Thoracic aorta (tissue), 2 donors: ENCODE measurements around the gene GFER. TPM values are rescaled to one million over a fixed set of nuclear protein-coding genes. Genes with fewer than 3 reads are reported as not detected.

ENCODE experiments used
- ATAC-seq: fragments of 150-250 bp; one replicate; pipeline ENCODE4 v1.8.0; 2017; ENCODE audit warnings: low read depth; ENCODE audit not compliant: insufficient number of reproducible peaks, low FRiP score
- DNase-seq: peaks from one replicate; pipeline ENCODE4 v3.0.0-alpha.2; 2020; ENCODE audit warnings: low spot score
- H3K27ac ChIP-seq, 2 donors: fragments of 200-600 bp; sonication (generic); 1 replicate in 1 of 2; 2 replicates in 1 of 2; pipeline ENCODE4 v1.5.1; 2016; ENCODE audit warnings: mild to moderate bottlenecking in 2 of 2, moderate library complexity in 2 of 2
- H3K27me3 ChIP-seq: fragments of 200-600 bp; sonication (generic); replicated peaks from 2 replicates; pipeline ENCODE4 v1.6.0; 2016; ENCODE audit warnings: mild to moderate bottlenecking; ENCODE audit not compliant: insufficient read depth
- H3K36me3 ChIP-seq: fragments of 200-600 bp; sonication (generic); one replicate; pipeline ENCODE4 v1.5.1; 2016
- H3K4me1 ChIP-seq, 2 donors: fragments of 200-600 bp; sonication (generic); 1 replicate in 1 of 2; 2 replicates in 1 of 2; pipeline versions ENCODE4 v1.5.1 to v1.6.0; 2016; ENCODE audit warnings: low read depth in 2 of 2, mild to moderate bottlenecking in 1 of 2; ENCODE audit not compliant: control insufficient read depth in 1 of 2
- H3K4me3 ChIP-seq: fragments of 200-600 bp; sonication (generic); 2 replicates; pipeline ENCODE4 v1.5.1; 2016; ENCODE audit warnings: mild to moderate bottlenecking
- H3K9me3 ChIP-seq: fragments of 200-600 bp; sonication (generic); 2 replicates; pipeline ENCODE4 v1.5.1; 2016
- total RNA-seq, 2 donors: library from RNA; depleted of rRNA; stranded (reverse); fragments of >200 nt; gene quantifications; one replicate each; pipeline versions ENCODE4 v1.1.0 to v1.2.3, GENCODE V29; 2016
- TF ChIP-seq, protein P1 (sequence below): fragments of 200-600 bp; sonication (generic); IDR thresholded peaks from one replicate; pipeline ENCODE4 v1.5.1; 2019; ENCODE audit warnings: antibody characterized with exemption

GFER gene
- total RNA-seq, 2 donors from 2014 or later: 12.4 to 14.6 TPM

DNA sequence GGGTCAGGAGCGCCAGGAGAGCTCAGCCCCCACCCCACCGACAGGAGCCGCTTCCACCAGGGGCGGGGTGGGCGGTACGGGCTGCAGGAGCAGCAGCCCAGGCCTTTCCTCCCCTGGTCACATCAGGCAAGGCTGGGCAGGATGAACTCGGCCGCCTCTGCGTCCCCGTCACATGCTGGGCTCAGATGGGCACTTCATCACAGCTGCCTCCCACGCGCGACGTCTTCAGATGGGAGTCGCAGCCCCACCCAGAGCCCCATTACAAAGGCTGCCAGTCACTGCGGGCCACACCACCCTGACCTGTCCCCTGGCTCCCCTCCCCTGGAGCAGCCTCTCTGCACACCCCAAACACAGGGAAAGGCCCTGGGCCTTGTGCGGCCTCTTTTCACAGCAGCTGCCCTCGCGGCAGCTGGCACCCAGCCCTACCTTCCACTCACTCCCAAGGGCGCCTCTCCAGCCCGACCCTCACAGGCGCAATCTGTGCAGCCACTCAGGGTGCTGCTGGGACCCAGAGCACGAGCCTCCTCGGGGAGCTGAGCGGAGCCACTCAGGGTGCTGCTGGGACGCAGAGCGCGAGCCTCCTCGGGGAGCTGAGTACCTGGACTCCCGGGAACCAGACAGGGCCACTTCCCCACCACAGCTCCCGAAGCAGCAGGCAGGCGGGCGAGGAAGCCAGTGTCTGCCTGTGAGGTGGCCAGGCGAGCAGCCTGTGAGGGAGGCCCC is 21.0 kb downstream of the GFER start:
- DNase-seq (no peak), ATAC-seq (no peak)
- Histone ChIP-seq H3K9me3 (no peaks in the 10 kb centered on the region), H3K4me3 (no peak overlapping the region), H3K4me1 (peaks cover 27 to 46% of the 10 kb centered on the region in 2 donors), H3K36me3 (peaks cover 26% of the 10 kb centered on the region), H3K27ac (no peak overlapping the region), H3K27me3 (no peaks in the 10 kb centered on the region)
- TF ChIP-seq, protein P1, sequence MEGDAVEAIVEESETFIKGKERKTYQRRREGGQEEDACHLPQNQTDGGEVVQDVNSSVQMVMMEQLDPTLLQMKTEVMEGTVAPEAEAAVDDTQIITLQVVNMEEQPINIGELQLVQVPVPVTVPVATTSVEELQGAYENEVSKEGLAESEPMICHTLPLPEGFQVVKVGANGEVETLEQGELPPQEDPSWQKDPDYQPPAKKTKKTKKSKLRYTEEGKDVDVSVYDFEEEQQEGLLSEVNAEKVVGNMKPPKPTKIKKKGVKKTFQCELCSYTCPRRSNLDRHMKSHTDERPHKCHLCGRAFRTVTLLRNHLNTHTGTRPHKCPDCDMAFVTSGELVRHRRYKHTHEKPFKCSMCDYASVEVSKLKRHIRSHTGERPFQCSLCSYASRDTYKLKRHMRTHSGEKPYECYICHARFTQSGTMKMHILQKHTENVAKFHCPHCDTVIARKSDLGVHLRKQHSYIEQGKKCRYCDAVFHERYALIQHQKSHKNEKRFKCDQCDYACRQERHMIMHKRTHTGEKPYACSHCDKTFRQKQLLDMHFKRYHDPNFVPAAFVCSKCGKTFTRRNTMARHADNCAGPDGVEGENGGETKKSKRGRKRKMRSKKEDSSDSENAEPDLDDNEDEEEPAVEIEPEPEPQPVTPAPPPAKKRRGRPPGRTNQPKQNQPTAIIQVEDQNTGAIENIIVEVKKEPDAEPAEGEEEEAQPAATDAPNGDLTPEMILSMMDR: no peak

DNA sequence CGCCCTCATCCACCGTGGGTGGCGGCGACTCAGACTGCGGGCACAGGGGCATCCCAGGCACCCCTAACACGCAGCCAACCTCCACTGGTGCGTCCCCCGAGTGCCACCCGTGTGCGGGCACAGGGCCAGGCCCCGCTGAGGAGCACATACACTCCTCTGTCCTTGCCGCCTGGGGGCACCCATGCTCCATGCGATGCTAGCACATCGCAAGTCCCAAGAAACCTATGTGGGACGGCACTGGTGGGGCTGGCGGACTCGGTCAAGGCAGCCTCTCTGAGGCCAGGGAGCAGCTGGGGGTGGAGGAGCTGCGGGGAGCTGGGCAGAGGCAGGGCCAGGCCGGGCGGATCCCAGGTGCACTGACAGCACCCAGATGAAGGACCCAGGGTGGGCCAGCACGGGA is 21.7 kb downstream of the GFER start:
- peaks cover 24% of the 10 kb centered on the region for H3K36me3 ChIP-seq
- no peak overlapping the region for H3K27ac ChIP-seq
- TF ChIP-seq, protein P1: no peak
- no peaks in the 10 kb centered on the region for H3K9me3 ChIP-seq
- ATAC-seq (no peak), DNase-seq (no peak)
- no peaks in the 10 kb centered on the region for H3K27me3 ChIP-seq
- H3K4me1 ChIP-seq: peaks cover 30 to 52% of the 10 kb centered on the region in 2 donors
- H3K4me3 ChIP-seq: no peak overlapping the region

GRCh38 chr16:2006317-2006716 is 22.3 kb downstream of the GFER start:
- Histone ChIP-seq H3K4me1 (peaks cover 30 to 53% of the 10 kb centered on the region in 2 donors), H3K9me3 (no peaks in the 10 kb centered on the region), H3K4me3 (no peak overlapping the region), H3K36me3 (peaks cover 18% of the 10 kb centered on the region), H3K27me3 (no peaks in the 10 kb centered on the region), H3K27ac (no peak overlapping the region)
- ATAC-seq (no peak), DNase-seq (no peak)
- TF ChIP-seq, protein P1: no peak

GRCh38 chr16:2007081-2007836 is 23.3 kb downstream of the GFER start:
- Histone ChIP-seq H3K4me3 (peak overlapping the region; percentile 14), H3K4me1 (peaks cover 30 to 53% of the 10 kb centered on the region in 2 donors), H3K27me3 (no peaks in the 10 kb centered on the region), H3K27ac (no peak overlapping the region), H3K36me3 (peaks cover 9% of the 10 kb centered on the region), H3K9me3 (no peaks in the 10 kb centered on the region)
- TF ChIP-seq, protein P1: no peak
- no peak for DNase-seq
- ATAC-seq: no peak

DNA sequence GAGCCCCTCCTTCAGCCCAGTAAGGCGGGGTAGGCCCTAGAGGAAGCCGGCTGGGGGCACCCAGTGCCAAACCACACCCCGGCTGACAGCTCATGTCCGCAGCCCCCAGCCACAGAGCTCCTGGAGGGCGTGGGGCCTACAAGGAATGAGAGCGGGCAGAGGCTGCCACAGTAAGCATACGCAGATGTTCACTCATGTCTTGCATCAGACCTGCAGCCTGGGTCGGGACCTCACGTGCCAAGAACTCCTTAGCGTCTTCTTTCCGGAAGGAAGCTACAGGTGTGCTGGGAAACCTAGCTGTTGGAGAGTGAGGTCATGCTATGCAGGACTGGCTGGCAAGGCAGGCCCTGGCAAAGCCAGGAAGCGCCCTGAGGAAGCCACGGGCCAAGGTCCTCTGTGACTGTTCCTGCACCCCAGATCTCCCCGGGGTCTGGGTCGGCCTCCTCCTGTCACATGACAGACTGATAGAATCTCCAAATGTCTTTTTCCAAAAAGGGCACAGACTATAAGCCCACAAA is 24.1 kb downstream of the GFER start:
- Histone ChIP-seq H3K9me3 (no peaks in the 10 kb centered on the region), H3K4me3 (peak overlapping the region; percentile 98), H3K27me3 (no peaks in the 10 kb centered on the region), H3K36me3 (peaks cover 3% of the 10 kb centered on the region), H3K27ac (no peak overlapping the region), H3K4me1 (peaks cover 30 to 53% of the 10 kb centered on the region in 2 donors)
- ATAC-seq (no peak), DNase-seq (no peak)
- TF ChIP-seq, protein P1: no peak
